Astrocyte (in vitro differentiated cells and primary cell): ENCODE measurements around the gene SLC18B1. TPM values are rescaled to one million over a fixed set of nuclear protein-coding genes. Genes with fewer than 3 reads are reported as not detected.

Source experiments
- DNase-seq: peaks from one replicate; pipeline ENCODE4 v3.0.0-alpha.2; 2010; ENCODE audit warnings: low read depth
- FAIRE-seq: peaks from 2 replicates; lab custom pipeline; 2011; peaks lifted over from hg19 to GRCh38; lab: Jason Lieb, UNC
- H2AFZ ChIP-seq: 2 replicates; pipeline ENCODE4 v1.6.0; 2012; ENCODE audit warnings: low read depth, low read length, inconsistent platforms
- H3K27ac ChIP-seq: 2 replicates; pipeline ENCODE4 v1.5.1; 2011; ENCODE audit warnings: low read depth, low read length, inconsistent platforms
- H3K27me3 ChIP-seq: 2 replicates; pipeline ENCODE4 v1.6.0; 2011; ENCODE audit warnings: low read length, inconsistent platforms; ENCODE audit not compliant: insufficient read depth
- H3K36me3 ChIP-seq: 2 replicates; pipeline ENCODE4 v1.5.1; 2011; ENCODE audit warnings: low read length, inconsistent platforms; ENCODE audit not compliant: insufficient read depth
- H3K4me1 ChIP-seq: 2 replicates; pipeline ENCODE4 v1.5.1; 2011; ENCODE audit warnings: low read length, inconsistent platforms; ENCODE audit not compliant: insufficient read depth
- H3K4me2 ChIP-seq: 2 replicates; pipeline ENCODE4 v1.6.0; 2012; ENCODE audit warnings: low read length, inconsistent platforms
- H3K4me3 ChIP-seq: 2 replicates; pipeline ENCODE4 v1.5.1; 2011; ENCODE audit warnings: low read depth, mild to moderate bottlenecking, low read length, inconsistent platforms; ENCODE audit not compliant: insufficient read depth
- H3K79me2 ChIP-seq: 2 replicates; pipeline ENCODE4 v1.6.0; 2012; ENCODE audit warnings: mild to moderate bottlenecking, low read length, inconsistent platforms; ENCODE audit not compliant: insufficient read depth
- H3K9ac ChIP-seq: 2 replicates; pipeline ENCODE4 v1.6.0; 2012; ENCODE audit warnings: mild to moderate bottlenecking, low read length, inconsistent platforms
- H3K9me3 ChIP-seq: 2 replicates; pipeline ENCODE4 v1.5.1; 2012; ENCODE audit warnings: low read depth, mild to moderate bottlenecking, low read length, inconsistent platforms; ENCODE audit not compliant: insufficient read depth
- H4K20me1 ChIP-seq: 2 replicates; pipeline ENCODE4 v1.6.0; 2012; ENCODE audit warnings: low read length, inconsistent platforms; ENCODE audit not compliant: insufficient read depth
- H3K27ac Mint-ChIP-seq: one replicate; pipeline ENCODE4 v1.8.0; 2021; ENCODE audit warnings: mild to moderate bottlenecking, mixed read lengths; ENCODE audit not compliant: unreplicated experiment
- H3K27me3 Mint-ChIP-seq: one replicate; pipeline ENCODE4 v1.8.0; 2021; ENCODE audit warnings: low read depth, mixed read lengths; ENCODE audit not compliant: unreplicated experiment
- H3K36me3 Mint-ChIP-seq: one replicate; pipeline ENCODE4 v1.8.0; 2021; ENCODE audit warnings: low read depth, mixed read lengths; ENCODE audit not compliant: unreplicated experiment
- H3K4me1 Mint-ChIP-seq: one replicate; pipeline ENCODE4 v1.8.0; 2021; ENCODE audit warnings: low read depth, mixed read lengths; ENCODE audit not compliant: unreplicated experiment
- H3K4me3 Mint-ChIP-seq: one replicate; pipeline ENCODE4 v1.8.0; 2021; ENCODE audit warnings: mild to moderate bottlenecking, moderate library complexity, mixed read lengths; ENCODE audit not compliant: unreplicated experiment
- H3K9me3 Mint-ChIP-seq: one replicate; pipeline ENCODE4 v1.8.0; 2021; ENCODE audit warnings: mild to moderate bottlenecking, mixed read lengths; ENCODE audit not compliant: unreplicated experiment
- CTCF ChIP-seq: IDR thresholded peaks from 2 replicates; pipeline ENCODE4 v1.5.1; 2011; ENCODE audit warnings: low read depth, mild to moderate bottlenecking, inconsistent platforms, low read length, moderate library complexity; ENCODE audit not compliant: insufficient read depth
- EZH2 ChIP-seq: IDR thresholded peaks from 2 replicates; pipeline ENCODE4 v1.6.1; 2012; ENCODE audit warnings: mild to moderate bottlenecking, low read length, inconsistent platforms; ENCODE audit not compliant: insufficient read depth
- total RNA-seq: library from RNA; stranded (reverse); gene quantifications from 2 replicates; pipeline ENCODE4 v1.2.1, GENCODE V29; 2021

Gene SLC18B1
- total RNA-seq, 1 donor from 2014 or later = 8.2 TPM

GRCh38 chr6:132750455-132751248, 47.8 kb downstream of the SLC18B1 start:
- Mint-ChIP-seq H3K36me3 (no peaks in the 10 kb centered on the region), H3K27ac (no peak overlapping the region), H3K4me1 (no peaks in the 10 kb centered on the region), H3K27me3 (peaks cover 3% of the 10 kb centered on the region), H3K4me3 (no peak overlapping the region), H3K9me3 (peaks cover 2% of the 10 kb centered on the region)
- Histone ChIP-seq H3K4me1 (no peaks in the 10 kb centered on the region), H3K79me2 (no peaks in the 10 kb centered on the region), H3K9me3 (no peaks in the 10 kb centered on the region), H3K27ac (no peak overlapping the region), H4K20me1 (no peaks in the 10 kb centered on the region), H3K9ac (no peak overlapping the region), H3K36me3 (no peaks in the 10 kb centered on the region), H3K27me3 (no peaks in the 10 kb centered on the region), H3K4me3 (no peak overlapping the region), H2AFZ (no peak overlapping the region), H3K4me2 (no peak overlapping the region)
- DNase-seq (no peak), FAIRE-seq (no peak)
- TF ChIP-seq CTCF (no peak), EZH2 (no peak)

GRCh38 chr6:132749111-132749510, 49.3 kb downstream of the SLC18B1 start:
- no peaks in the 10 kb centered on the region for H3K79me2 ChIP-seq
- no peaks in the 10 kb centered on the region for H4K20me1 ChIP-seq
- Mint-ChIP-seq H3K36me3 (no peaks in the 10 kb centered on the region), H3K4me3 (no peak overlapping the region), H3K27me3 (peaks cover 3% of the 10 kb centered on the region), H3K4me1 (no peaks in the 10 kb centered on the region), H3K9me3 (peaks cover 2% of the 10 kb centered on the region), H3K27ac (no peak overlapping the region)
- H3K9me3 ChIP-seq = no peaks in the 10 kb centered on the region
- no peaks in the 10 kb centered on the region for H3K27me3 ChIP-seq
- H3K4me3 ChIP-seq = no peak overlapping the region
- FAIRE-seq (no peak), DNase-seq (no peak)
- H3K36me3 ChIP-seq = no peaks in the 10 kb centered on the region
- no peak overlapping the region for H3K4me2 ChIP-seq
- no peak for TF ChIP-seq CTCF
- TF ChIP-seq EZH2 = no peak
- no peak overlapping the region for H2AFZ ChIP-seq
- H3K27ac ChIP-seq = no peak overlapping the region
- H3K9ac ChIP-seq = no peak overlapping the region
- no peaks in the 10 kb centered on the region for H3K4me1 ChIP-seq

- H2AFZ ChIP-seq = no peak overlapping the region
- no peak for FAIRE-seq
- H3K9me3 Mint-ChIP-seq = peaks cover 2% of the 10 kb centered on the region
Observed at GRCh38 chr6:132748446-132748845, 50.0 kb downstream of the SLC18B1 start.

More at GRCh38 chr6:132748446-132748845, 50.0 kb downstream of the SLC18B1 start:
- Histone ChIP-seq H3K4me2 (no peak overlapping the region), H3K27me3 (no peaks in the 10 kb centered on the region), H3K9ac (no peak overlapping the region), H3K4me3 (no peak overlapping the region), H4K20me1 (no peaks in the 10 kb centered on the region), H3K4me1 (no peaks in the 10 kb centered on the region), H3K27ac (no peak overlapping the region), H3K9me3 (no peaks in the 10 kb centered on the region), H3K79me2 (no peaks in the 10 kb centered on the region), H3K36me3 (no peaks in the 10 kb centered on the region)
- H3K4me3 Mint-ChIP-seq = no peak overlapping the region
- no peak overlapping the region for H3K27ac Mint-ChIP-seq
- no peaks in the 10 kb centered on the region for H3K4me1 Mint-ChIP-seq
- no peaks in the 10 kb centered on the region for H3K36me3 Mint-ChIP-seq
- no peak for DNase-seq
- H3K27me3 Mint-ChIP-seq = peaks cover 3% of the 10 kb centered on the region
- TF ChIP-seq CTCF (no peak), EZH2 (no peak)
